Peyer's patch (tissue), 4 donors: ENCODE data around the gene ENOPH1.

ENCODE experiments used
- POLR2A ChIP-seq, 2 donors: fragments of 450-650 bp; IDR thresholded peaks; one replicate each; pipeline ENCODE4 v1.5.1; 2017; ENCODE audit warnings: antibody characterized with exemption in 2 of 2, mild to moderate bottlenecking in 2 of 2, moderate library complexity in 2 of 2
- TF ChIP-seq, protein P1 (sequence below), 6 experiments: fragments of 450-650 bp in 4 of 6; fragments of 200-600 bp in 2 of 6; sonication (generic) in 1 of 6; IDR thresholded peaks; one replicate each; pipeline ENCODE4 v1.5.1; 2017 to 2019; ENCODE audit warnings: antibody characterized with exemption in 6 of 6, mild to moderate bottlenecking in 3 of 6, moderate library complexity in 1 of 6

- TF ChIP-seq, protein P1, sequence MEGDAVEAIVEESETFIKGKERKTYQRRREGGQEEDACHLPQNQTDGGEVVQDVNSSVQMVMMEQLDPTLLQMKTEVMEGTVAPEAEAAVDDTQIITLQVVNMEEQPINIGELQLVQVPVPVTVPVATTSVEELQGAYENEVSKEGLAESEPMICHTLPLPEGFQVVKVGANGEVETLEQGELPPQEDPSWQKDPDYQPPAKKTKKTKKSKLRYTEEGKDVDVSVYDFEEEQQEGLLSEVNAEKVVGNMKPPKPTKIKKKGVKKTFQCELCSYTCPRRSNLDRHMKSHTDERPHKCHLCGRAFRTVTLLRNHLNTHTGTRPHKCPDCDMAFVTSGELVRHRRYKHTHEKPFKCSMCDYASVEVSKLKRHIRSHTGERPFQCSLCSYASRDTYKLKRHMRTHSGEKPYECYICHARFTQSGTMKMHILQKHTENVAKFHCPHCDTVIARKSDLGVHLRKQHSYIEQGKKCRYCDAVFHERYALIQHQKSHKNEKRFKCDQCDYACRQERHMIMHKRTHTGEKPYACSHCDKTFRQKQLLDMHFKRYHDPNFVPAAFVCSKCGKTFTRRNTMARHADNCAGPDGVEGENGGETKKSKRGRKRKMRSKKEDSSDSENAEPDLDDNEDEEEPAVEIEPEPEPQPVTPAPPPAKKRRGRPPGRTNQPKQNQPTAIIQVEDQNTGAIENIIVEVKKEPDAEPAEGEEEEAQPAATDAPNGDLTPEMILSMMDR (IDR thresholded peaks at IDR 0.05), result no peak
- TF ChIP-seq POLR2A (IDR thresholded peaks at IDR 0.05), result no peak
These were observed 14.4 kb upstream of the ENOPH1 start for GRCh38 chr4:82415922-82416365.
